IMR-90 (cell line): ENCODE measurements around the gene CFAP61. TPM values are rescaled to one million over a fixed set of nuclear protein-coding genes. Genes with fewer than 3 reads are reported as not detected.

Source experiments
- ATAC-seq: fragments of 200-7000 bp; cut with Tn5 transposase; 2 replicates; pipeline ENCODE4 v1.9.1; 2020; ENCODE audit warnings: low read depth, mild to moderate bottlenecking, moderate library complexity
- BruUV-seq: library from RNA; stranded (reverse); fragments of 400-500 nt; replicated peaks from 2 replicates; lab custom pipeline; 2021; lab: Mats Ljungman, UMichigan
- CTCF ChIA-PET: fragments of 300-600 bp; formaldehyde crosslinking; extraction: SDS; loops from one replicate; lab custom pipeline; 2021; ENCODE audit warnings: antibody characterized with exemption; lab: Yijun Ruan, JAX
- POLR2A ChIA-PET: fragments of 300-600 bp; sonication (Branson Sonifier 250); formaldehyde crosslinking; loops from one replicate; lab custom pipeline; 2022; ENCODE audit warnings: antibody characterized with exemption; ENCODE audit not compliant: unreplicated experiment; lab: Charles Lee
- DNase-seq: peaks from one replicate; pipeline ENCODE4 v3.0.0; 2013
- H2AFZ ChIP-seq: replicated peaks from 2 replicates; pipeline ENCODE3; 2013; ENCODE audit warnings: low read length, mild to moderate bottlenecking; ENCODE audit not compliant: poor library complexity
- H2AK5ac ChIP-seq: 2 replicates; pipeline ENCODE4 v1.6.1; 2013; ENCODE audit warnings: low read depth, low read length, inconsistent platforms
- H2AK9ac ChIP-seq: replicated peaks from 2 replicates; pipeline ENCODE3; 2013; ENCODE audit warnings: mild to moderate bottlenecking, low read depth, low read length, moderate library complexity; ENCODE audit not compliant: poor library complexity
- H2BK120ac ChIP-seq: 2 replicates; pipeline ENCODE4 v1.6.1; 2013; ENCODE audit warnings: low read depth, low read length, inconsistent platforms
- H2BK15ac ChIP-seq: 3 replicates; pipeline ENCODE4 v1.6.1; 2013; ENCODE audit warnings: low read depth, low read length, inconsistent platforms
- H2BK20ac ChIP-seq: 2 replicates; pipeline ENCODE4 v1.6.1; 2013; ENCODE audit warnings: low read depth, mild to moderate bottlenecking, inconsistent platforms, low read length, moderate library complexity
- H2BK5ac ChIP-seq: 2 replicates; pipeline ENCODE4 v1.6.1; 2013; ENCODE audit warnings: mild to moderate bottlenecking, low read depth, low read length, inconsistent platforms; ENCODE audit not compliant: poor library complexity, severe bottlenecking
- H3K14ac ChIP-seq: replicated peaks from 2 replicates; pipeline ENCODE4 v1.6.1; 2013; ENCODE audit warnings: low read depth, low read length, inconsistent platforms
- H3K18ac ChIP-seq: 2 replicates; pipeline ENCODE4 v1.6.1; 2013; ENCODE audit warnings: low read depth, low read length, control low read depth
- H3K23ac ChIP-seq: 2 replicates; pipeline ENCODE4 v1.6.1; 2013; ENCODE audit warnings: low read depth, low read length, inconsistent platforms
- H3K27ac ChIP-seq: 2 replicates; pipeline ENCODE4 v1.5.1; 2013; ENCODE audit warnings: mild to moderate bottlenecking, control low read depth, low read length; ENCODE audit not compliant: insufficient read depth
- H3K27me3 ChIP-seq: 2 replicates; pipeline ENCODE4 v1.6.1; 2013; ENCODE audit warnings: low read length; ENCODE audit not compliant: control insufficient read depth, insufficient read depth
- H3K36me3 ChIP-seq: 2 replicates; pipeline ENCODE4 v1.6.1; 2013; ENCODE audit warnings: low read length, mixed read lengths; ENCODE audit not compliant: control insufficient read depth, insufficient read depth
- H3K4ac ChIP-seq: 2 replicates; pipeline ENCODE4 v1.6.1; 2013; ENCODE audit warnings: low read depth, low read length, inconsistent platforms
- H3K4me1 ChIP-seq: 2 replicates; pipeline ENCODE4 v1.6.1; 2013; ENCODE audit warnings: low read length, mixed read lengths; ENCODE audit not compliant: control insufficient read depth, insufficient read depth
- H3K4me2 ChIP-seq: 2 replicates; pipeline ENCODE4 v1.6.1; 2013; ENCODE audit warnings: low read depth, mild to moderate bottlenecking, control low read depth, low read length, moderate library complexity
- H3K4me3 ChIP-seq: 2 replicates; pipeline ENCODE4 v1.5.1; 2013; ENCODE audit warnings: low read depth, mild to moderate bottlenecking, control low read depth, low read length, moderate library complexity; ENCODE audit not compliant: insufficient read depth
- H3K56ac ChIP-seq: 2 replicates; pipeline ENCODE4 v1.6.1; 2013; ENCODE audit warnings: low read length, inconsistent platforms; ENCODE audit not compliant: insufficient read depth; ENCODE audit errors: extremely low read depth
- H3K79me1 ChIP-seq, 2 experiments: 2 replicates each; pipeline ENCODE4 v1.6.1; 2013; ENCODE audit warnings: low read length in 2 of 2, inconsistent platforms in 1 of 2, low read depth in 1 of 2
- H3K9ac ChIP-seq: 2 replicates; pipeline ENCODE4 v1.6.1; 2013; ENCODE audit warnings: low read depth, low read length, control low read depth
- H3K9me1 ChIP-seq: 2 replicates; pipeline ENCODE4 v1.6.1; 2013; ENCODE audit warnings: low read length, inconsistent platforms; ENCODE audit not compliant: insufficient read depth
- H3K9me3 ChIP-seq: 2 replicates; pipeline ENCODE4 v1.6.1; 2013; ENCODE audit warnings: low read length; ENCODE audit not compliant: control insufficient read depth, insufficient read depth
- H4K20me1 ChIP-seq: 2 replicates; pipeline ENCODE4 v1.6.1; 2013; ENCODE audit warnings: low read length, inconsistent platforms; ENCODE audit not compliant: insufficient read depth
- H4K5ac ChIP-seq: 2 replicates; pipeline ENCODE4 v1.6.1; 2013; ENCODE audit warnings: mild to moderate bottlenecking, low read depth, low read length, control low read depth
- H4K8ac ChIP-seq, 2 experiments: 2 replicates each; pipeline ENCODE4 v1.6.1; 2013; ENCODE audit warnings: low read depth in 2 of 2, low read length in 2 of 2, control low read depth in 1 of 2, inconsistent platforms in 1 of 2
- H4K91ac ChIP-seq: 2 replicates; pipeline ENCODE4 v1.6.1; 2013; ENCODE audit warnings: low read depth, low read length, inconsistent platforms; ENCODE audit not compliant: insufficient read depth
- BHLHE40 ChIP-seq: fragments of 150-350 bp; IDR thresholded peaks from 2 replicates; pipeline ENCODE4 v1.6.1; 2016; ENCODE audit warnings: mild to moderate bottlenecking, low read depth, low read length
- CHD1 ChIP-seq: IDR thresholded peaks from 2 replicates; pipeline ENCODE4 v1.6.1; 2012; ENCODE audit warnings: low read depth, low read length, improper control_type of control experiment
- FOS ChIP-seq: fragments of 150-350 bp; IDR thresholded peaks from 2 replicates; pipeline ENCODE4 v1.6.1; 2016; ENCODE audit warnings: low read depth, low read length
- MAFK ChIP-seq: IDR thresholded peaks from 2 replicates; pipeline ENCODE4 v1.6.1; 2012; ENCODE audit warnings: low read depth, low read length, improper control_type of control experiment
- MAZ ChIP-seq: IDR thresholded peaks from 2 replicates; pipeline ENCODE4 v1.6.1; 2012; ENCODE audit warnings: low read depth, mild to moderate bottlenecking, low read length, improper control_type of control experiment, moderate library complexity, borderline replicate concordance
- MXI1 ChIP-seq: IDR thresholded peaks from 2 replicates; pipeline ENCODE4 v1.6.1; 2012; ENCODE audit warnings: low read depth, mild to moderate bottlenecking, low read length, moderate library complexity, borderline replicate concordance
- NFE2L2 ChIP-seq: fragments of 150-350 bp; IDR thresholded peaks from 2 replicates; pipeline ENCODE4 v1.6.1; 2016; ENCODE audit warnings: low read depth, mild to moderate bottlenecking, low read length
- POLR2A ChIP-seq: IDR thresholded peaks from 2 replicates; pipeline ENCODE4 v1.6.1; 2012; ENCODE audit warnings: mild to moderate bottlenecking, low read depth, low read length
- RAD21 ChIP-seq: IDR thresholded peaks from 2 replicates; pipeline ENCODE4 v1.6.1; 2012; ENCODE audit warnings: low read length, improper control_type of control experiment
- RCOR1 ChIP-seq: IDR thresholded peaks from 2 replicates; pipeline ENCODE4 v1.6.1; 2012; ENCODE audit warnings: mild to moderate bottlenecking, low read length, improper control_type of control experiment; ENCODE audit not compliant: insufficient replicate concordance
- RFX5 ChIP-seq: IDR thresholded peaks from 2 replicates; pipeline ENCODE4 v1.8.0; 2012; ENCODE audit warnings: low read depth, mild to moderate bottlenecking, low read length, moderate library complexity
- SMC3 ChIP-seq: fragments of 150-350 bp; IDR thresholded peaks from 2 replicates; pipeline ENCODE4 v1.6.1; 2016; ENCODE audit warnings: low read depth, mild to moderate bottlenecking, antibody characterized with exemption, low read length, moderate library complexity
- WGBS, 2 experiments: methylation state at CpG; one replicate each; pipeline versions ENCODE4 v1.1.5 to v1.1.7; 2013; ENCODE audit warnings: missing lambda C conversion rate in 2 of 2; ENCODE audit not compliant: insufficient read length in 1 of 2; ENCODE audit errors: extremely low coverage in 2 of 2; 5-methylcytosine and 5-hydroxymethylcytosine counted together
- dilution Hi-C: fragments of 300-500 bp; cut with HindIII; formaldehyde crosslinking; loops from one replicate; pipeline ENCODE4 v1.14.3; 2018; ENCODE audit warnings: low sequenced_read_pairs; ENCODE audit not compliant: unreplicated experiment
- in situ Hi-C: fragments of 300-500 bp; cut with MboI; formaldehyde crosslinking; loops from 3 replicates; pipeline ENCODE4 v1.14.3; 2019; ENCODE audit warnings: low sequenced_read_pairs, inconsistent platforms, mixed read lengths
- intact Hi-C: fragments of 100-400 bp; cut with micrococcal nuclease; formaldehyde crosslinking; loops from 2 replicates; pipeline ENCODE4 v1.10.0; 2022
- polyA plus RNA-seq, 3 experiments: library from polyadenylated mRNA; depleted of rRNA; stranded (reverse); fragments of >200 nt; gene quantifications; 2 replicates each; pipeline ENCODE4 v1.2.3, GENCODE V29; 2012; ENCODE audit warnings: low replicate concordance in 1 of 3
- total RNA-seq: library from RNA; depleted of rRNA; stranded (reverse); fragments of >200 nt; gene quantifications from 2 replicates; pipeline ENCODE4 v1.2.3, GENCODE V29; 2012
- TF ChIP-seq, protein P1 (sequence below): conservative IDR thresholded peaks from 2 replicates; pipeline ENCODE4 v1.5.1; 2012; ENCODE audit warnings: mild to moderate bottlenecking, low read depth, low read length, improper control_type of control experiment
- TF ChIP-seq, protein P2 (sequence below): fragments of 150-350 bp; IDR thresholded peaks from 2 replicates; pipeline ENCODE4 v1.6.1; 2017; ENCODE audit warnings: mild to moderate bottlenecking, antibody characterized with exemption, low read length, low read depth
- TF ChIP-seq, protein P3 (sequence below): fragments of 150-350 bp; IDR thresholded peaks from 2 replicates; pipeline ENCODE4 v1.6.1; 2016; ENCODE audit warnings: low read depth, mild to moderate bottlenecking, low read length, moderate library complexity, borderline replicate concordance

The CFAP61 gene
- total and polyA plus RNA-seq, 2 of the 4 experiments (the other 2 are of a cell fraction), result 0.07 TPM; not detected in 1

DNA sequence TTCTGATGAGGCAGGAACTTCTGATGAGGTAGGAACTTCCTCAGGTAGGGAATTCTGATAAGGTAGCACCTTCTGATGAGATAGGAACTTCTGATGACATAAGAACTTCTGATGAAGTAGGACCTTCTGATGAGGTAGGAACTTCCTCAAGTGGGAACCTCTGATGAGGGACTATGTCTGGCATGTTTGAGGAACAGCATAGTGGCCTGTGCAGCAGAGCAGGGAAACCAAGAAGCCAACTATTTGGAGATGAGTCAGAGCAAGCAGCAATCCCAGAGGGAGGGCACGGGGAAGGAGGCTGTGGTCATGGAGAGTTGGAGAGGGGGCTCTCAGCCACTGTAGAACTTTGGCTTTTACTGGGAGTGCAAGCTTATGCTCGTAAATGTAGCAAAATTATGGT is 132.4 kb downstream of the CFAP61 start:
- CTCF ChIA-PET, result no interaction called here
- Histone ChIP-seq H3K4me2 (no peak overlapping the region), H3K27me3 (no peaks in the 10 kb centered on the region), H3K4ac (no peak overlapping the region), H2AK5ac (no peak overlapping the region), H3K79me1 (no peaks in the 10 kb centered on the region), H3K9ac (no peak overlapping the region), H4K91ac (no peak overlapping the region), H3K18ac (no peak overlapping the region), H4K5ac (no peak overlapping the region), H2BK15ac (no peak overlapping the region), H3K9me1 (no peaks in the 10 kb centered on the region), H2BK20ac (no peak overlapping the region), H4K8ac (no peak overlapping the region), H4K20me1 (no peaks in the 10 kb centered on the region), H2BK120ac (no peak overlapping the region), H2AFZ (no peak overlapping the region), H2AK9ac (no peak overlapping the region), H3K4me3 (no peak overlapping the region), H3K9me3 (no peaks in the 10 kb centered on the region), H2BK5ac (no peak overlapping the region), H3K36me3 (no peaks in the 10 kb centered on the region), H3K23ac (no peak overlapping the region), H3K56ac (no peak overlapping the region), H3K4me1 (no peaks in the 10 kb centered on the region), H3K27ac (no peak overlapping the region), H3K14ac (no peak overlapping the region)
- intact Hi-C loops, result loop anchor here (1.0 kb wide), 1 partner anchor 384 kb away; no protein-coding TSS in a partner anchor
- DNase-seq, result no peak
- no peak for TF ChIP-seq FOS
- no peak for TF ChIP-seq BHLHE40
- no peak for TF ChIP-seq MXI1
- no peak for TF ChIP-seq SMC3
- TF ChIP-seq, protein P1, sequence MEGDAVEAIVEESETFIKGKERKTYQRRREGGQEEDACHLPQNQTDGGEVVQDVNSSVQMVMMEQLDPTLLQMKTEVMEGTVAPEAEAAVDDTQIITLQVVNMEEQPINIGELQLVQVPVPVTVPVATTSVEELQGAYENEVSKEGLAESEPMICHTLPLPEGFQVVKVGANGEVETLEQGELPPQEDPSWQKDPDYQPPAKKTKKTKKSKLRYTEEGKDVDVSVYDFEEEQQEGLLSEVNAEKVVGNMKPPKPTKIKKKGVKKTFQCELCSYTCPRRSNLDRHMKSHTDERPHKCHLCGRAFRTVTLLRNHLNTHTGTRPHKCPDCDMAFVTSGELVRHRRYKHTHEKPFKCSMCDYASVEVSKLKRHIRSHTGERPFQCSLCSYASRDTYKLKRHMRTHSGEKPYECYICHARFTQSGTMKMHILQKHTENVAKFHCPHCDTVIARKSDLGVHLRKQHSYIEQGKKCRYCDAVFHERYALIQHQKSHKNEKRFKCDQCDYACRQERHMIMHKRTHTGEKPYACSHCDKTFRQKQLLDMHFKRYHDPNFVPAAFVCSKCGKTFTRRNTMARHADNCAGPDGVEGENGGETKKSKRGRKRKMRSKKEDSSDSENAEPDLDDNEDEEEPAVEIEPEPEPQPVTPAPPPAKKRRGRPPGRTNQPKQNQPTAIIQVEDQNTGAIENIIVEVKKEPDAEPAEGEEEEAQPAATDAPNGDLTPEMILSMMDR, result no peak
- no peak for TF ChIP-seq CHD1
- no peak for TF ChIP-seq RAD21
- TF ChIP-seq, protein P2, sequence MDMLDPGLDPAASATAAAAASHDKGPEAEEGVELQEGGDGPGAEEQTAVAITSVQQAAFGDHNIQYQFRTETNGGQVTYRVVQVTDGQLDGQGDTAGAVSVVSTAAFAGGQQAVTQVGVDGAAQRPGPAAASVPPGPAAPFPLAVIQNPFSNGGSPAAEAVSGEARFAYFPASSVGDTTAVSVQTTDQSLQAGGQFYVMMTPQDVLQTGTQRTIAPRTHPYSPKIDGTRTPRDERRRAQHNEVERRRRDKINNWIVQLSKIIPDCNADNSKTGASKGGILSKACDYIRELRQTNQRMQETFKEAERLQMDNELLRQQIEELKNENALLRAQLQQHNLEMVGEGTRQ, result no peak
- TF ChIP-seq, protein P3, sequence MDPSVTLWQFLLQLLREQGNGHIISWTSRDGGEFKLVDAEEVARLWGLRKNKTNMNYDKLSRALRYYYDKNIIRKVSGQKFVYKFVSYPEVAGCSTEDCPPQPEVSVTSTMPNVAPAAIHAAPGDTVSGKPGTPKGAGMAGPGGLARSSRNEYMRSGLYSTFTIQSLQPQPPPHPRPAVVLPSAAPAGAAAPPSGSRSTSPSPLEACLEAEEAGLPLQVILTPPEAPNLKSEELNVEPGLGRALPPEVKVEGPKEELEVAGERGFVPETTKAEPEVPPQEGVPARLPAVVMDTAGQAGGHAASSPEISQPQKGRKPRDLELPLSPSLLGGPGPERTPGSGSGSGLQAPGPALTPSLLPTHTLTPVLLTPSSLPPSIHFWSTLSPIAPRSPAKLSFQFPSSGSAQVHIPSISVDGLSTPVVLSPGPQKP, result no peak
- no peak for TF ChIP-seq POLR2A
- no peak for TF ChIP-seq RCOR1
- no peak for TF ChIP-seq MAZ
- no peak for TF ChIP-seq RFX5
- TF ChIP-seq MAFK, result no peak
- no peak for TF ChIP-seq NFE2L2
- ATAC-seq, result no peak
- BruUV-seq, result no TSS peak
- POLR2A ChIA-PET, result no interaction called here
- dilution Hi-C loops, result no loop called here
- WGBS, 2 experiments, result no CpG with 5 or more reads among the region's 2 CpGs
- in situ Hi-C loops, result no loop called here
